ENCODE data around the gene GKN1. TPM values are rescaled to one million over a fixed set of nuclear protein-coding genes. Genes with fewer than 3 reads are reported as not detected.

The GKN1 gene
- total and polyA plus RNA-seq, 2 donors (not counting 3 experiments of a cell fraction or from before 2014, with no cell fraction given), result not detected

- FAIRE-seq (no peak), DNase-seq (ENCODE audit: low read depth, low spot score) (no peak)
- no peak overlapping the region for H3K4me2 ChIP-seq (ENCODE audit: insufficient read depth, low read length)
- TF ChIP-seq GATA2 (IDR thresholded peaks at IDR 0.05; ENCODE audit: insufficient read depth, insufficient read length, low read depth, low read length) (no peak), EZH2 (IDR thresholded peaks at IDR 0.05; ENCODE audit: borderline replicate concordance, low read depth, low read length, severe bottlenecking) (no peak), JUN (IDR thresholded peaks at IDR 0.05; ENCODE audit: borderline replicate concordance, insufficient read depth, insufficient read length, low read depth) (no peak), POLR2AphosphoS5 (IDR thresholded peaks at IDR 0.05; ENCODE audit: insufficient read depth, low read depth, low read length) (no peak), MYC (IDR thresholded peaks at IDR 0.05; ENCODE audit: low read depth, low read length) (no peak), FOS (IDR thresholded peaks at IDR 0.05; ENCODE audit: borderline replicate concordance, insufficient read depth, low read length) (no peak), MAX (IDR thresholded peaks at IDR 0.05; ENCODE audit: insufficient read depth, insufficient read length) (no peak), CTCF (IDR thresholded peaks at IDR 0.05; ENCODE audit: extremely low read depth in 1 of 2, insufficient read depth in 1 of 2, low read depth in 1 of 2, low read length in 2 of 2) (no peak), POLR2A (IDR thresholded peaks at IDR 0.05; ENCODE audit: low read depth, low read length) (no peak)
- no peaks in the 10 kb centered on the region for H4K20me1 ChIP-seq (replicated peaks; ENCODE audit: control insufficient read depth, extremely low read depth, insufficient read depth, low read length)
- ChIA-PET POLR2A (no interaction called here), CTCF (interaction anchor here (1.6 kb wide), 1 partner anchor 21 kb away, joined by 4 read pairs; no protein-coding TSS in a partner anchor)
- H3K27ac ChIP-seq (ENCODE audit: insufficient read depth, low read depth, low read length), result no peak overlapping the region
- H3K27me3 ChIP-seq (ENCODE audit: control insufficient read depth in 2 of 2, insufficient read depth in 2 of 2, low read length in 2 of 2), result peaks cover 17 to 36% of the 10 kb centered on the region in 2 experiments
- H3K9me1 ChIP-seq (replicated peaks; ENCODE audit: control insufficient read depth, extremely low read depth, insufficient read depth, low read length), result no peaks in the 10 kb centered on the region
- no peak overlapping the region for H3K4me3 ChIP-seq (replicated peaks in 1 of 3; ENCODE audit: insufficient read depth in 1 of 3, low read depth in 1 of 3, low read length in 3 of 3)
- intact Hi-C loops (cut with micrococcal nuclease) (no loop called here), dilution Hi-C loops (cut with MboI; ENCODE audit: extremely low pct_ligation_motif_present, low sequenced_read_pairs) (no loop called here)
- no peaks in the 10 kb centered on the region for H3K36me3 ChIP-seq (ENCODE audit: control insufficient read depth in 2 of 2, extremely low read depth in 1 of 2, insufficient read depth in 2 of 2, low read length in 2 of 2)
- no peaks in the 10 kb centered on the region for H3K79me2 ChIP-seq (ENCODE audit: control insufficient read depth, insufficient read depth, low read length)
- H2AFZ ChIP-seq (ENCODE audit: low read depth, low read length), result no peak overlapping the region
- no peaks in the 10 kb centered on the region for H3K4me1 ChIP-seq (ENCODE audit: control insufficient read depth, extremely low read depth, insufficient read depth, low read length)
- no peak overlapping the region for H3K9ac ChIP-seq (replicated peaks; ENCODE audit: extremely low read depth, insufficient read depth, low read length)
- no TSS peak for BruUV-seq (replicated peaks)
- no peaks in the 10 kb centered on the region for H3K9me3 ChIP-seq (replicated peaks; ENCODE audit: control insufficient read depth, insufficient read depth, low read length)
Observed at GRCh38 chr2:68993660-68994059, 19.2 kb downstream of the GKN1 start.

All from endothelial cell of umbilical vein (primary cell).